Measurements from ENCODE around the gene ASCL4.

DNA sequence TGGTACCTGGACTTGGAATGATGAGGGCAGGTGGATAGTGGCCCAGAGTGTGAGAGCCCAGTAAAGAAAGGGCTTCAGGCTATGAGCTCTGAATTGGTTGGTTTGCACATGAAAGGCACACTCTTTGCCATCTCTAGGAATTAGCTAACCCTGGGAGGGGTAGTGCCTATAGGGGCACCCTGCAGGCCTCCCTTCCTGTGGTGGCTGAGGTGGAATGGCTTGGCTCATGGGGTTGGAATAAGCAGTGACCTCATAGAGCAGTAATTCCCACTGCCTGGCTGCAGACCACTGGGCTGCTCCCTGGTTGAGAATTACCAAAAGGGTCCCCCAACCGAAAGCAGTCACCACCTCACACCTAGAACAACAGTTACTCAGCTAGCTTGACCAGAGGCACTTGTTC is 42.7 kb downstream of the ASCL4 start:
- TF ChIP-seq, protein P1, sequence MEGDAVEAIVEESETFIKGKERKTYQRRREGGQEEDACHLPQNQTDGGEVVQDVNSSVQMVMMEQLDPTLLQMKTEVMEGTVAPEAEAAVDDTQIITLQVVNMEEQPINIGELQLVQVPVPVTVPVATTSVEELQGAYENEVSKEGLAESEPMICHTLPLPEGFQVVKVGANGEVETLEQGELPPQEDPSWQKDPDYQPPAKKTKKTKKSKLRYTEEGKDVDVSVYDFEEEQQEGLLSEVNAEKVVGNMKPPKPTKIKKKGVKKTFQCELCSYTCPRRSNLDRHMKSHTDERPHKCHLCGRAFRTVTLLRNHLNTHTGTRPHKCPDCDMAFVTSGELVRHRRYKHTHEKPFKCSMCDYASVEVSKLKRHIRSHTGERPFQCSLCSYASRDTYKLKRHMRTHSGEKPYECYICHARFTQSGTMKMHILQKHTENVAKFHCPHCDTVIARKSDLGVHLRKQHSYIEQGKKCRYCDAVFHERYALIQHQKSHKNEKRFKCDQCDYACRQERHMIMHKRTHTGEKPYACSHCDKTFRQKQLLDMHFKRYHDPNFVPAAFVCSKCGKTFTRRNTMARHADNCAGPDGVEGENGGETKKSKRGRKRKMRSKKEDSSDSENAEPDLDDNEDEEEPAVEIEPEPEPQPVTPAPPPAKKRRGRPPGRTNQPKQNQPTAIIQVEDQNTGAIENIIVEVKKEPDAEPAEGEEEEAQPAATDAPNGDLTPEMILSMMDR (IDR thresholded peaks at IDR 0.05 in 8 of 11, conservative IDR thresholded peaks at IDR 0.05 in 3 of 11): no peak
- no peak for TF ChIP-seq POLR2A (IDR thresholded peaks at IDR 0.05)
- no peak for TF ChIP-seq POLR2AphosphoS5 (IDR thresholded peaks at IDR 0.05)

All from spleen (tissue), 7 donors.